NB4 (cell line): Measurements from ENCODE around the gene COL1A2.

Experiments used
- POLR2A ChIP-seq: IDR thresholded peaks from 2 replicates; pipeline ENCODE4 v1.6.1; 2011; ENCODE audit warnings: mild to moderate bottlenecking; ENCODE audit not compliant: insufficient read length; ENCODE audit errors: extremely low read depth
- TF ChIP-seq, protein P1 (sequence below): IDR thresholded peaks from one replicate; pipeline ENCODE4 v1.5.1; 2012; ENCODE audit warnings: low read depth, low read length

DNA sequence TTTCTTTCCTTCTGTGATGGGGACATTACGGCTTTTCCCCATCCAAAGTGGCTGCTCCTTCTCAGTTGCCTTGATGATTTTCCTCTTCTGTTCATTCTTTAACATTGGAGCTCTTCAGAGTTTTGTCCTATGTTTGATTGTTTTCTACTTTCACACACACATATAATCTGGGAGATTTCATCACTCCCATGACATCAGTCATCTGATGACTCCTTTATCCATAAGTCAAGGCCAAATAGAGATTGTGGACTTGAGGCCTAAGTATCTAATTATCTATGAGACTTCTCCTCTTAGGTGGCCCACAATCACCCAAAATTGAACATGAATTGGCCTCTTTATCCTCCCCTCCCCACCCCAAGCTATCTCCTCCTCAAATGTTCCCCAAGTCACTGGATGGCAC is 5.3 kb upstream of the COL1A2 start:
- TF ChIP-seq, protein P1, sequence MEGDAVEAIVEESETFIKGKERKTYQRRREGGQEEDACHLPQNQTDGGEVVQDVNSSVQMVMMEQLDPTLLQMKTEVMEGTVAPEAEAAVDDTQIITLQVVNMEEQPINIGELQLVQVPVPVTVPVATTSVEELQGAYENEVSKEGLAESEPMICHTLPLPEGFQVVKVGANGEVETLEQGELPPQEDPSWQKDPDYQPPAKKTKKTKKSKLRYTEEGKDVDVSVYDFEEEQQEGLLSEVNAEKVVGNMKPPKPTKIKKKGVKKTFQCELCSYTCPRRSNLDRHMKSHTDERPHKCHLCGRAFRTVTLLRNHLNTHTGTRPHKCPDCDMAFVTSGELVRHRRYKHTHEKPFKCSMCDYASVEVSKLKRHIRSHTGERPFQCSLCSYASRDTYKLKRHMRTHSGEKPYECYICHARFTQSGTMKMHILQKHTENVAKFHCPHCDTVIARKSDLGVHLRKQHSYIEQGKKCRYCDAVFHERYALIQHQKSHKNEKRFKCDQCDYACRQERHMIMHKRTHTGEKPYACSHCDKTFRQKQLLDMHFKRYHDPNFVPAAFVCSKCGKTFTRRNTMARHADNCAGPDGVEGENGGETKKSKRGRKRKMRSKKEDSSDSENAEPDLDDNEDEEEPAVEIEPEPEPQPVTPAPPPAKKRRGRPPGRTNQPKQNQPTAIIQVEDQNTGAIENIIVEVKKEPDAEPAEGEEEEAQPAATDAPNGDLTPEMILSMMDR: no peak
- TF ChIP-seq POLR2A: no peak
